WTC11 (cell line): Measurements from ENCODE around the gene POLR1G. TPM values are rescaled to one million over a fixed set of nuclear protein-coding genes. Genes with fewer than 3 reads are reported as not detected.
A peak's percentile ranks its signal among the peaks of the same experiment; 100 is the strongest.

Experiments used
- ATAC-seq: fragments of 200-7000 bp; cut with Tn5 transposase; 2 replicates; pipeline ENCODE4 v1.10.0; 2021; ENCODE audit warnings: mild to moderate bottlenecking, moderate library complexity
- CTCF ChIA-PET: fragments of 300-600 bp; sonication (Branson Sonifier 250); formaldehyde crosslinking; loops from one replicate; lab custom pipeline; 2021; ENCODE audit warnings: antibody characterized with exemption; lab: Charles Lee
- POLR2A ChIA-PET: fragments of 350-600 bp; sonication (Branson Sonifier 250); formaldehyde crosslinking; loops from one replicate; lab custom pipeline; 2021; ENCODE audit warnings: antibody characterized with exemption; lab: Charles Lee
- DNase-seq: peaks from one replicate; pipeline ENCODE4 v3.0.0; 2021; ENCODE audit warnings: low spot score
- H3K27ac Mint-ChIP-seq: 2 replicates; pipeline ENCODE4 v1.8.0; 2021; ENCODE audit warnings: mixed read lengths
- H3K27me3 Mint-ChIP-seq: 2 replicates; pipeline ENCODE4 v1.8.0; 2021; ENCODE audit warnings: low read depth, mild to moderate bottlenecking, moderate library complexity, mixed read lengths
- H3K36me3 Mint-ChIP-seq: 2 replicates; pipeline ENCODE4 v1.8.0; 2021; ENCODE audit warnings: mixed read lengths
- H3K4me1 Mint-ChIP-seq: 2 replicates; pipeline ENCODE4 v1.8.0; 2022; ENCODE audit warnings: mixed read lengths
- H3K4me3 Mint-ChIP-seq: 2 replicates; pipeline ENCODE4 v1.8.0; 2021; ENCODE audit warnings: mild to moderate bottlenecking, moderate library complexity, mixed read lengths
- H3K9me3 Mint-ChIP-seq: 2 replicates; pipeline ENCODE4 v1.8.0; 2021; ENCODE audit warnings: mixed read lengths
- AR ChIP-seq: fragments of 250-450 bp; sonication (Bioruptor Pico); IDR thresholded peaks from 2 replicates; pipeline ENCODE4 v1.9.0; 2021; ENCODE audit warnings: mild to moderate bottlenecking
- ARID4B ChIP-seq: sonication (generic); formaldehyde crosslinking; IDR thresholded peaks from 2 replicates; pipeline ENCODE4 v1.8.0; 2023; ENCODE audit warnings: missing genetic modification reagents, mild to moderate bottlenecking, borderline replicate concordance
- ATF3 ChIP-seq: sonication (generic); formaldehyde crosslinking; conservative IDR thresholded peaks from 2 replicates; pipeline ENCODE4 v1.8.1; 2022; ENCODE audit warnings: mild to moderate bottlenecking, missing genetic modification reagents
- ATF6 ChIP-seq: sonication (generic); formaldehyde crosslinking; IDR thresholded peaks from 2 replicates; pipeline ENCODE4 v1.8.1; 2023; ENCODE audit warnings: mild to moderate bottlenecking, missing genetic modification reagents
- FOXP1 ChIP-seq: sonication (generic); formaldehyde crosslinking; IDR thresholded peaks from 2 replicates; pipeline ENCODE4 v1.8.0; 2022; ENCODE audit warnings: missing genetic modification reagents, mild to moderate bottlenecking, moderate library complexity, borderline replicate concordance
- MXD4 ChIP-seq: fragments of 250-450 bp; sonication (Bioruptor Pico); IDR thresholded peaks from 2 replicates; pipeline ENCODE4 v1.8.0; 2021; ENCODE audit warnings: mild to moderate bottlenecking, moderate library complexity, borderline replicate concordance
- MYBL2 ChIP-seq: sonication (generic); formaldehyde crosslinking; IDR thresholded peaks from 2 replicates; pipeline ENCODE4 v1.8.1; 2023; ENCODE audit warnings: mild to moderate bottlenecking, moderate library complexity, missing genetic modification reagents
- NFE2L1 ChIP-seq: sonication (generic); formaldehyde crosslinking; IDR thresholded peaks from 2 replicates; pipeline ENCODE4 v1.8.1; 2023; ENCODE audit warnings: missing genetic modification reagents
- PREB ChIP-seq: sonication (generic); formaldehyde crosslinking; IDR thresholded peaks from 2 replicates; pipeline ENCODE4 v1.8.1; 2022; ENCODE audit warnings: mild to moderate bottlenecking, missing genetic modification reagents, moderate library complexity, borderline replicate concordance
- RELA ChIP-seq: sonication (generic); formaldehyde crosslinking; IDR thresholded peaks from 2 replicates; pipeline ENCODE4 v1.8.1; 2022; ENCODE audit warnings: missing genetic modification reagents, mild to moderate bottlenecking, borderline replicate concordance
- SOX15 ChIP-seq: fragments of 250-450 bp; sonication (Bioruptor Pico); IDR thresholded peaks from 2 replicates; pipeline ENCODE4 v1.9.0; 2021; ENCODE audit warnings: mild to moderate bottlenecking
- USF1 ChIP-seq: sonication (generic); formaldehyde crosslinking; IDR thresholded peaks from 2 replicates; pipeline ENCODE4 v1.8.0; 2022; ENCODE audit warnings: mild to moderate bottlenecking, missing genetic modification reagents
- ZNF121 ChIP-seq: sonication (generic); formaldehyde crosslinking; IDR thresholded peaks from 2 replicates; pipeline ENCODE4 v1.8.0; 2023; ENCODE audit warnings: missing genetic modification reagents
- ZNF671 ChIP-seq: fragments of 250-450 bp; sonication (Bioruptor Pico); IDR thresholded peaks from 2 replicates; pipeline ENCODE4 v1.8.0; 2021; ENCODE audit warnings: mild to moderate bottlenecking
- total RNA-seq: library from RNA; stranded (reverse); gene quantifications from 3 replicates; pipeline ENCODE4 v1.2.3, GENCODE V29; 2021
- TF ChIP-seq, protein P1 (sequence below): sonication (generic); formaldehyde crosslinking; IDR thresholded peaks from 2 replicates; pipeline ENCODE4 v1.8.1; 2023; ENCODE audit warnings: mild to moderate bottlenecking, moderate library complexity, missing genetic modification reagents
- TF ChIP-seq, protein P2 (sequence below): sonication (generic); formaldehyde crosslinking; IDR thresholded peaks from 2 replicates; pipeline ENCODE4 v1.8.0; 2022; ENCODE audit warnings: mild to moderate bottlenecking, missing genetic modification reagents

The POLR1G gene
- total RNA-seq, 1 experiment from 2014 or later, result 38.1 TPM

- no peak for TF ChIP-seq AR (CRISPR knock-in tag)
- TF ChIP-seq FOXP1 (CRISPR knock-in tag), result no peak
- TF ChIP-seq NFE2L1 (CRISPR knock-in tag), result no peak
- TF ChIP-seq ZNF121 (CRISPR knock-in tag), result no peak
- TF ChIP-seq ARID4B (CRISPR knock-in tag), result no peak
- no peak for TF ChIP-seq RELA (CRISPR knock-in tag)
These were observed 24.0 kb upstream of the POLR1G start (continued) for GRCh38 chr19:45382426-45382825.

- peak; percentile 67 for DNase-seq
- Mint-ChIP-seq H3K4me3 (peak overlapping the region; percentile 58), H3K36me3 (no peaks in the 10 kb centered on the region), H3K27ac (no peak overlapping the region), H3K9me3 (no peaks in the 10 kb centered on the region), H3K4me1 (no peaks in the 10 kb centered on the region), H3K27me3 (peaks cover 46% of the 10 kb centered on the region)
- ChIA-PET POLR2A (no interaction called here), CTCF (interaction anchor here (0.8 to 2.2 kb wide), 6 partner anchors 9 to 308 kb away, joined by 3 to 13 read pairs (median 6); no protein-coding TSS in a partner anchor)
- peak; percentile 84 for ATAC-seq
- no peak for TF ChIP-seq PREB (CRISPR knock-in tag)
- peak; percentile 86 for TF ChIP-seq USF1
- peak; percentile 93 for TF ChIP-seq RELA (CRISPR knock-in tag)
- no peak for TF ChIP-seq MXD4 (CRISPR knock-in tag)
- no peak for TF ChIP-seq ZNF671 (CRISPR knock-in tag)
- peak; percentile 95 for TF ChIP-seq MYBL2 (CRISPR knock-in tag)
- TF ChIP-seq AR (CRISPR knock-in tag), result no peak
- TF ChIP-seq SOX15 (CRISPR knock-in tag), result no peak
- TF ChIP-seq, protein P1, sequence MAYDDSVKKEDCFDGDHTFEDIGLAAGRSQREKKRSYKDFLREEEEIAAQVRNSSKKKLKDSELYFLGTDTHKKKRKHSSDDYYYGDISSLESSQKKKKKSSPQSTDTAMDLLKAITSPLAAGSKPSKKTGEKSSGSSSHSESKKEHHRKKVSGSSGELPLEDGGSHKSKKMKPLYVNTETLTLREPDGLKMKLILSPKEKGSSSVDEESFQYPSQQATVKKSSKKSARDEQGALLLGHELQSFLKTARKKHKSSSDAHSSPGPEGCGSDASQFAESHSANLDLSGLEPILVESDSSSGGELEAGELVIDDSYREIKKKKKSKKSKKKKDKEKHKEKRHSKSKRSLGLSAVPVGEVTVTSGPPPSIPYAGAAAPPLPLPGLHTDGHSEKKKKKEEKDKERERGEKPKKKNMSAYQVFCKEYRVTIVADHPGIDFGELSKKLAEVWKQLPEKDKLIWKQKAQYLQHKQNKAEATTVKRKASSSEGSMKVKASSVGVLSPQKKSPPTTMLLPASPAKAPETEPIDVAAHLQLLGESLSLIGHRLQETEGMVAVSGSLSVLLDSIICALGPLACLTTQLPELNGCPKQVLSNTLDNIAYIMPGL, result peak; percentile 93
- TF ChIP-seq, protein P2, sequence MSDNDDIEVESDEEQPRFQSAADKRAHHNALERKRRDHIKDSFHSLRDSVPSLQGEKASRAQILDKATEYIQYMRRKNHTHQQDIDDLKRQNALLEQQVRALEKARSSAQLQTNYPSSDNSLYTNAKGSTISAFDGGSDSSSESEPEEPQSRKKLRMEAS (CRISPR knock-in tag), result peak; percentile 100
- peak; percentile 94 for TF ChIP-seq ATF3 (CRISPR knock-in tag)
- no peak for TF ChIP-seq ATF6 (CRISPR knock-in tag)
These were observed 20.8 kb upstream of the POLR1G start for GRCh38 chr19:45385392-45386221.
